Dermis microvascular lymphatic vessel endothelial cell (primary cell): ENCODE data around the gene TCL1A. TPM values are rescaled to one million over a fixed set of nuclear protein-coding genes. Genes with fewer than 3 reads are reported as not detected.
"Not testable (repeated sequence)": the region's sequence is repeated elsewhere in the genome, so short reads cannot be mapped to it uniquely, and the experiment has no call there.

Experiments
- DNase-seq, 2 donors: peaks; one replicate each; pipeline versions ENCODE4 v3.0.0 to v3.0.0-alpha.2; 2010; ENCODE audit warnings: low read depth in 2 of 2
- total RNA-seq: library from RNA; depleted of rRNA; stranded (reverse); fragments of >200 nt; gene quantifications from 2 replicates; pipeline ENCODE4 v1.2.1, GENCODE V29; 2014

TCL1A gene
- total RNA-seq, 1 donor from 2014 or later: not detected

DNA sequence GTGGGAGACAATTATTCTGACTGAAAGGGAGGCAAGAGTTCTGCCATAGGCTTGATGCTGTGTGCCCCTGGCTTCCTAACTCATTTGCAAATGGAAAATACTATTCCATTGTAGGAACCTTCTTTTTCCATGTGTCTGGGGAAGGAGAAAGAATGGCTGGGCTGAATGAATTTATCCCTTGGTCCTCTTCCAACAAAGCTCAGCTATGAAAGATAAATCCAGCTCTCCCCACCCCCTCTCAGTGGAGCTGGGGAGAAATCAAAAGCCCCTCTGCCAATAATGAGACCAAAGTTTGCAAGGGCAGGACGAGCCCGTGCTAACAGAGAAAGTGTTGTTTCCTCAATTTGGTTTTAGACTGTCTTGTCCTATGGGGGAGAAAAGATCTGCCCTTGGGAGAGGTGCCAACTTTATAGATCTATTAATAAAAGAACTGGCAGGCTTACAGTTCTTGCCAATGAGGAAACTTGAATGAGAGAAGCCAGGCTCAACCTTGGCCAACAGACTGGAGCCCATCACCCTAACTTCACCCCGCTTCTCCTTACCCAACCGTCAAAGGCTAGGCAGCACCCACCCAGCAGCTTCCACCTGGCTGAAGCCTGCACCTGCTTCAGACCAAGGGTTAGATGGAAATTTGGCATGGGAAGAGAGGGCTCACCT is 36.6 kb downstream of the TCL1A start:
- no peak for DNase-seq

DNA sequence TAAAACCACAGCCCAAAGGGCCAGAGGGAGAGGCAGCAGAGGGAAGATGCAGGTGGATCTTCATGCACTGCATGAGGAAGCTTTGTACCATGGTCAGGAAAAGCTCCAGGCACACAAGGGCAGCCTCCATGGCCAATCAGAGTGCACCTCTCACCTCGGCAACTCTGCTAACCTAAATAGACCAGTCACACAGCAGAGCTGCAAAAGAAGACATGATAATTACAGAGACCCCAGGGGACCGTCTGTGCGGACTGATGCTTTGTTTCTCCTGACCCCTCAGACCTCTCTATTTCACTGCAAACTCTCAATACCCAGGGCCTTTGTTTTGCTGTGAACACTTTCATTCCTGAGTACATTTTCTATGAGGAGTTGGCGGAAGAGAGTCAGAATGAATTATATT is 38.4 kb downstream of the TCL1A start:
- DNase-seq: no peak

DNA sequence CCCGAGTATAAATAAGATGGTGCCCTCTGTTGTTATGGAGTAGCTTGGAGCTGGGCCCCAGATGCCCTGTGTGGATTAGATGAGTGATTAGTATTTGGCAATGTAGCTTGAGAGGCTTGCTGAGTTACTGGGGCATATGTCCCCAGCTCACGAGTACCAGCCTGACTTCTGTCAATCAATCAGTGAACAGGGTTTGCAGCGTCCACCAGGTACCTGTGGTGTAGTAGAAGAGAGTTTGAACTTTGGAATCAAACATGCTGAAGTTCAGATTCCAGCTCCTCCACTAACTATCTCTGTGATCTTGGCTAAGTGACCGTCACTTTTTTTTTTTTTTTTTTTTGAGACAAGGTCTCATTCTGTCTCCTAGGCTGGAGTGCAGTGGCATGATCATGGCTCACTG is 39.3 kb downstream of the TCL1A start:
- no peak for DNase-seq

DNA sequence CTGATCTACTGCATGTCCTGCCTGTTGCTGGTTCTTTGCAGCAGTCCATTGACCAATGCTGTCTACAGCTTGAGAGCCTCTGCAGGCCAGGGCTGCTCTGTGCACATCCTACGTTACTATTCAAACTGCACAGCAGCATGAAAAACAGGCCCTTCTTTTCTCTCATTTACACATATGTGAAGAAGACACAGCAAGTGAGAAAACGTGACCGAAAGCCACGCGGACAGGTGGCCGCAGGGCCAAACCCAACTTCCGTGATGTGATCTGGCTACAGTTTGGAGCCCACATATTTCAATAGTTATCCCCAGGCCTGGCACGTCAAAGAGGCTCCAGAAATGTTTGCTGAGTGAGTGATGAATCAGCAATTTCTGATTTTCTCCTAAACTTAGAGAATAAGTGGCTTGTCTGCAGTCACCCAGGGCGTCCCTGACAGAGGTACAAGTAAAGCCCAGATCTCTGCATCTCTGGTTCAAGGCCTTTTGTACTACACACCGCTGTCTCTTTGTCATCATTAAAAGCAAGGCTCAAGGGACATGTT is 45.6 kb downstream of the TCL1A start:
- no peak for DNase-seq

DNA sequence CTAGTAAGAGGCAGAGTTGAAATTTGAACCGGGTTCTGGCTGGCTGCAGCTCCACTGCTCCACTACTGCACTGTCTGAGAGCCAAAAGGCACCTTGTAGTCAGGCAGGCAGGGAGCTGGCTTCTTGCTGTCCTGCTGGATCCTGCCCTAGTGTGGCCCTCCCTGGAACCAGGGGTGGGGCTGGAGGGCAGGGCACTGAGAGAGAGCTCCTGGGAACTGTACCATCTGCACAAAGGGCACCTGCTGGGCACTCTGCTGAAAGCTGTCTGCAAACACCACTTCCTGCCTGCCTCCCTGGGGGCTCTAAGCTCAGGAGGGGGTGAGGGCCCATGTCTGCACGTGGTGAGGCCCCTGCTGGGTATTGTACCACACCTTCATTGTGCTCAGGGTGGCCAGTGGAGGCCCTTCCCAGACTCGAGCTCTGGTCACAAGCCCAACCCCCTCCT is 46.7 kb downstream of the TCL1A start:
- DNase-seq: no peak

DNA sequence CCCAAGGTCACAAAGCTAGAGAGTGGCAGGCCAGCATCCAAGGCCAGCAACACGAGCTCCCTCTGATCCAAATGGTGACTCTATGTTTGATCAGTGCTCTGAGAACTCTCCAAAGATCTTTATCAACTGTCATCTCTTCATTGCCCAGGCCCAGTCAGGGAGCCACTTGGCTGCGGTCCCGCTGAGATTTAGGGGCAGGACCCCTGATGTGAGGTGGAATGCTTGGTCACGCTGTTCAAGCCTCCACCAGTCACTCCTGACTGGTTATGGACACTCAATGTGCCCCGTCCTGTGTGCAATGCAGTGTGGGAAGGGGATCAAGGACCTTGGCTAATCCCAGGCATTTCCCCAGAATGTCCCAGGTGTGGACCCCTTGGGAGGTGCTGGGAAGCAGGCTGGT is 47.5 kb downstream of the TCL1A start:
- DNase-seq: no peak

DNA sequence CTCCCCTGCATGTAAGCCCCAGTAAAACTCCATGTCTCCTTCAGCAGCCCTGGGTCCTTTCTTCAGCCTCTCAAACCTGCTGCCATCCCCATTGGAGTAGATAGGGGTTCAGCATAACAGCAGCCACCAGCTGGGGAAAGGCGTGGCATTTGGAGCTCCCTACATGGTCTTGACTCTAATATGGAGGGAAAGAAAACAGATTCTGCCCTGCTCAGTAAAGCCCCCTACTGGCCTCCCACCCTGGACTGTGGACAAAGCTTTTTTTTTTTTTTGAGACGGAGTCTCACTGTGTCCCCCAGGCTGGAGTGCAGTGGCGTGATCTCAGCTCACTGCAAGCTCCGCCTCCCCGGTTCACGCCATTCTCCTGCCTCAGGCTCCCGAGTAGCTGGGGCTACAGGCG is 48.4 kb downstream of the TCL1A start:
- DNase-seq: not testable (repeated sequence)

DNA sequence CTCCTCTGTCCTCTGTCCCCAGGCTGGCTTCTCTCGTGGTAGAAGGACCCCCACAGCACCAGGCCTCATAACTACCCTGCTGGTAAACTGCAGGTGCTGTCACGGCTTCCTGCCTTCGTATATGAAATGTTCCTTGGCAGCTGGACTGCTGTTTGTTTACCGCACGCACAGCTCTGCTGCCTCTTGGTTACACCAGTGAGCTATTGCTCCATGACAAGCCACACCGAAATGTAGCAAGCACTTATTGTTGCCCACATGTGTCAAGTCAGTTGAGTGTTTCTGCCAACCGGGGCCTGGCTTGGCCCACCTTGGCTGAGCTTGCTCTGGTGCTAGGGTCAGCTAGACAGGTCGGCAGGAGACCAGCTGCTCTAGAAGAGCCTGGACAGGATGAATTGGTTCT is 49.4 kb downstream of the TCL1A start:
- DNase-seq: no peak

DNA sequence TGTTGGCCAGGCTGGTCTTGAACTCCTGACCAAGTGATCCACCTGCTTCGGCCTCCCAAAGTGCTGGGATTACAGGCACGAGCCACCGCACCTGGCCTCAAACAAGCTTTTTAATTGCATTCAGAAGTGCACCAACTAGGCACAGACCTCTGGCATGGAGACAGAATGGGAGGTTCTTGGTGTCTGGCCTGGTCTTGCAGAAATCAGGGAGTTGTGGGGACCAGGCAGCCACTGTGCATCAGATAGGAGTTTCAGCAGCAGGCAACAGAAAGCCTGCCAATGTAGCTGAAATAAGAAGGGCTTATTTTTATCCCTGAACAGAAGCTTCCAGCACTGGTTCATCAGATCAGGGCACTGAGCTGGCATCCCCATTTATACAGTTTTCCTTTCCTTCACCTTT is 49.9 kb downstream of the TCL1A start:
- DNase-seq: no peak

DNA sequence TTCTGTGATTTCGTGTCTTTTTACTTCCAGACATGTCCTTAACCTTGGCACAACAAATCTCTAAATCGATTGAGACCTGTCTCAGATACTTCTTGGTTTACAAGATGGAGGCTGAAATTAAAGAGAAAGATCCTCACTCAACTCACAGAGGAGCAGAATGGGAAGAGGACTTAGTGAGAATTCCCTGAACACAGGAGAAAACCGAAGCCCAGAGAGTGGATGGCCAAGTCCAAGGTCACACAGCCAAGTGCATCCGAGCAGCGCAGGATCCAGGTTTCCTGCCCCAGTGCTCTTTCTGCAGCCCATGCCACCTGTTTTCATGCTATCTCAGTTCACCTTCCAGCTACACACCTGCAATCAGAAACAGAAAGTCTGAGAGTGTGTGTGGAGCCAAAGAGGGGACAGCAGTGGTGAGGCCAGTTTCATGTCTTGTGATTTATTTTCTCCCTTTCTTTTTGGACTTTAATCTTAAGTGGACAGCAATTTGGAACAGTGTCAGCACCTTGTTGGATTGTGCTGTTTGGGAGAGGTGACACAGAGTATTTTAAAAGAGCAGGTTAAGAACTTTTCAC is 50.6 kb downstream of the TCL1A start:
- DNase-seq: no peak

DNA sequence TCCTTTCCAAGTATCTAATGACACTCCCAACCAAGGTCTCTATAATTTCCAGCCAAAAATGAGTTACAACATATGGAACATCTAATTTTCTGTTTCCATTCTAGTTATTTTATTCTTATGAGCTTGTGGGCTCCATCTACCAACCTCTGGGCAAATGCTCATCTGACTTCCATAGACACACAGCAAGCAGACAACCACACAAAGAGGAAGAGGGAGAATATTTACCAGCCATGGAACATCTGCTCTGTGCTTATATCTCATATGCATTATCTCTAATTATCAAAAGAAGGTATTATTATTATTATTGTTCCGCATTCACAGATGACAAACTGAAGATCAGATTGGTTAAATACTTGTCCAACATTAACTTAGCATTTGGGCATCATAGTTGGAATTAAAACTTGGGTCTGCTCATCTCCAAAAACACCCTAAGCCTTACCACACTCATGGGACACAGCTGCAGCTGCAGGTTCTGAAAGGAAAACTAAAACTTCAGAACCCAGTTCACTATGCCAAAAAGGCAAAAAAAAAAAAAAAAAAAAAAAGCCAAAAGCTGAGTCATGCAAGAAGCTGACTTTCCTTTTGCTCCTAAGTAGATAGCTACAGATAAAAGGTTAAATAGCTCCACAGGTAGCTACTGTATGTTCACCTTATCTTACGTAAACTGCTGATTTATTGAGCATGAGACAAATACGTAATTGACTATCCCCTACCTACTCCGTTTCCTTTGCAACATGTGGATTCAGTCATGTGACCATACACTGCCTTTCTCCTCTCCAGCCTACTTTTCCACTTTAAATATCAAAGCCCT is 51.3 kb downstream of the TCL1A start:
- DNase-seq: no peak

DNA sequence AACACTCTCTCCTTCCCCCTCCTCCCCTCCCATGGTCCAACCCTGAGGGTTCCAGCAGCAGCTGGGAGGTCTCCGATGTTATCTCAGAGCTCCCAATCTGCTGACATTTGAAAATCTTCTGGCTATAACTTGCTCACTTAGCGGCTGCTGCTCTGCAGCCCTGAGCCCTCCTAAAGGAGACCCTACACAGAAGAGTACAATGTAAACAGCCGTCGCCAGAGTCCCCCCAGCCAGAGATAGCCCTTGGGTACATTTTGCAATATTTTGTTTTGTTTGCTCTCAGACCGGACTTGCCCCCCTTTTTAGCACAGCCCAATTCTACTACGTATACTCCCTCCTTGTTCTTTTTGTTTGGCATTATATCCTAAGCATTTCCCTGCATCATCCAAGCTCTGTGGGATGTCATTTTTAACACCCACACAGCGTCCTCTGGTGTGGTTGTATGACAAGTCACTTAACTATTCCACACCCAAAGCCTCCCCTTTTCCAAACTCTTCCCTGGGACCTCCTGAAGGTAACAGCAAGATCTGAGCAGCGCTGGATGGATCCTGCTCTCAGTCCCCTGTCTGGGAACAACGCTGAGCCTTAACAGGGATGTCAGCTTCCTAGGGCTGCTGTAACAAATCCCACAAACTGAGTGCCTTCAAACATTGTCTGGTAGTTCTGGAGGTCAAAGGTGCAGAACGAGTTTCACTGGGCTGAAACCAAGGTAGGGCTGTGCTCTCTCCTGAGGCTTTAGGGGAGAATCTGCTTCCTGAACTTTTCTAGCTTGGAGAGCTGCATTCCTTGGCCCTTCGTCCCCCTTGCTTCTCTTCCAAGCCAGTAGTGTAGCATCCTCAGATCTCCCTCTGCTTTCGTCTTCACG is 53.0 kb downstream of the TCL1A start:
- DNase-seq: no peak

DNA sequence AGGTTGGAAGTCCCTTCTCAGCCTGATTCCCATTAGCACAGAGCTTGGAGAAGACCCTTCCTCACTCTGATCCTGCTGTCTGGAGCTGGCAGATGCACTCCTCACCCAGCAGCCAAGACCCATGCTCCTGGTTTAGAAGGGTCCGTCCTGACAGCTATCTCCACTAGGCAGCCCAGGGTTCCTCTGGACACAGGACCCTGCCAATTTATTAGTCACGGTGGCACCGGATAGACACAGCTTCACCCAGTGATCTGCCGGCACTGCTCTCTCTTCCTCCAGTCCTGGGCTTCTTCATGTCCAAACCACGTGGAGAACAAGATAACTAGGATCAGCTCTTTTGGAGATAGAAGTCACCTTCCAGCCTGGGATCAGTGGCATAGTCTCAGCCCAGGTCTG is 53.9 kb downstream of the TCL1A start:
- no peak for DNase-seq

Other genes starting within 250 kb of the TCL1A start
- gene SYNE3, start 197.5 kb downstream of the TCL1A start, total RNA-seq: 9.7 and 17.1 TPM in 2 replicates
- 31.6 and 41.7 TPM in 2 replicates for gene GLRX5, start 179.1 kb downstream of the TCL1A start, total RNA-seq
- not detected in 2 replicates for gene TCL1B, start 27.7 kb downstream of the TCL1A start, total RNA-seq
- not detected in 2 replicates for gene TUNAR, start 162.7 kb upstream of the TCL1A start, total RNA-seq